ENCODE data around the gene OSBPL8.

DNA sequence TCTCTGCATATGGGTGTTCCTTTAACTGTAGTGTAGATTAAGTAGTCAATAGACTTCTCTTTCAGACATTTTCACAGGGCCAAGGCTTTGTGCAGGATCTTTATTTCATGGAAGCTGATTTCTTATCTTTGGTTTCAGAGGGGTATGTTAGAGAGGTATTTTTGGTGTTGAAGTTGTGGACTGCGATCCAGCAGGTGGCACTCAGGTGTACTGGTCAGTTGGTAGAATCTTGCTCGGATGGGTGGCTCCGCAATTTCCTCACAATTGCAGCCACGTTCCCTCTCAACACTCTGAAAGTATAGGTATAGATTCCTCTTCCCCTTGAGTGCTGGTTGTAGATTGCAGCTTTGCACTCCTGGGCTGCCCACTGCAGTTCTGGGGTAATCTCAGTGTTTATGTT lies 44.3 kb downstream of the OSBPL8 start:
- TF ChIP-seq CTCF (IDR thresholded peaks at IDR 0.05) = no peak
- no peak for TF ChIP-seq POLR2A (IDR thresholded peaks at IDR 0.05)

Data from adrenal gland (tissue), 5 donors.